Frontal cortex (tissue), 4 donors: ENCODE results near the gene ZNF335. TPM values are rescaled to one million over a fixed set of nuclear protein-coding genes. Genes with fewer than 3 reads are reported as not detected.
A peak's percentile ranks its signal among the peaks of the same experiment; 100 is the strongest.

Experiments used
- DNase-seq, 2 donors: peaks; one replicate each; pipeline ENCODE4 v3.0.0; 2012; ENCODE audit warnings: low spot score in 2 of 2
- FAIRE-seq: peaks from 2 replicates; lab custom pipeline; 2012; peaks lifted over from hg19 to GRCh38; lab: Jason Lieb, UNC
- total RNA-seq: library from RNA; depleted of rRNA; stranded (reverse); fragments of >200 nt; gene quantifications from one replicate; pipeline ENCODE4 v1.2.3, GENCODE V29; 2014
- donor health status: control.
- donor health status: control.
- donor health status: control.

The ZNF335 gene
- total RNA-seq, 1 donor from 2014 or later = 12.6 TPM

- no peak for FAIRE-seq
Measured at GRCh38 chr20:45975686-45976085, 3.7 kb upstream of the ZNF335 start.

GRCh38 chr20:45974896-45975565 lies 3.0 kb upstream of the ZNF335 start:
- FAIRE-seq (no peak), DNase-seq (no peak)

More at GRCh38 chr20:45975686-45976085, 3.7 kb upstream of the ZNF335 start:
- DNase-seq = no peak

- DNase-seq (no peak), FAIRE-seq (no peak)
Measured at GRCh38 chr20:45972500-45973183, 639 bp upstream of the ZNF335 start.

GRCh38 chr20:45971425-45971674 lies 653 bp downstream of the ZNF335 start:
- DNase-seq (no peak), FAIRE-seq (no peak)

- DNase-seq (no peak), FAIRE-seq (no peak)
Measured at GRCh38 chr20:45970646-45971424, 1.2 kb downstream of the ZNF335 start.

GRCh38 chr20:45969712-45970634 lies 2.0 kb downstream of the ZNF335 start:
- FAIRE-seq = no peak
- DNase-seq = peak; percentile 51 to 52

GRCh38 chr20:45968801-45969711 lies 2.9 kb downstream of the ZNF335 start:
- DNase-seq = no peak
- no peak for FAIRE-seq

GRCh38 chr20:45968081-45968671 lies 3.8 kb downstream of the ZNF335 start:
- no peak for FAIRE-seq
- no peak for DNase-seq

GRCh38 chr20:45967551-45968080 lies 4.4 kb downstream of the ZNF335 start:
- DNase-seq (no peak), FAIRE-seq (no peak)

GRCh38 chr20:45965169-45966002 lies 6.6 kb downstream of the ZNF335 start:
- DNase-seq = no peak
- FAIRE-seq = no peak

- no peak for FAIRE-seq
- DNase-seq = no peak
Measured at GRCh38 chr20:45964006-45964400, 8.0 kb downstream of the ZNF335 start.

GRCh38 chr20:45963059-45964005 lies 8.7 kb downstream of the ZNF335 start:
- FAIRE-seq (no peak), DNase-seq (peak in 1 of 2 donors; percentile 56)

- no peak for DNase-seq
- FAIRE-seq = no peak
Measured at GRCh38 chr20:45962031-45962755, 9.8 kb downstream of the ZNF335 start.

GRCh38 chr20:45959956-45960630 lies 11.9 kb downstream of the ZNF335 start:
- DNase-seq (no peak), FAIRE-seq (no peak)

- FAIRE-seq = no peak
- DNase-seq = no peak
Measured at GRCh38 chr20:45959126-45959525, 12.9 kb downstream of the ZNF335 start.
